PC-3 (cell line): Measurements from ENCODE around the gene CLDN9.

Source experiments
- EZH2 ChIP-seq: fragments of 300-600 bp; sonication (generic); IDR thresholded peaks from one replicate; pipeline ENCODE4 v1.6.1; 2017; ENCODE audit warnings: antibody characterized with exemption, mild to moderate bottlenecking, low read length; ENCODE audit not compliant: unreplicated experiment
- TF ChIP-seq, protein P1 (sequence below): fragments of 300-600 bp; sonication (generic); conservative IDR thresholded peaks from 2 replicates; pipeline ENCODE4 v1.5.1; 2017; ENCODE audit warnings: antibody characterized with exemption, low read depth, mild to moderate bottlenecking, low read length

DNA sequence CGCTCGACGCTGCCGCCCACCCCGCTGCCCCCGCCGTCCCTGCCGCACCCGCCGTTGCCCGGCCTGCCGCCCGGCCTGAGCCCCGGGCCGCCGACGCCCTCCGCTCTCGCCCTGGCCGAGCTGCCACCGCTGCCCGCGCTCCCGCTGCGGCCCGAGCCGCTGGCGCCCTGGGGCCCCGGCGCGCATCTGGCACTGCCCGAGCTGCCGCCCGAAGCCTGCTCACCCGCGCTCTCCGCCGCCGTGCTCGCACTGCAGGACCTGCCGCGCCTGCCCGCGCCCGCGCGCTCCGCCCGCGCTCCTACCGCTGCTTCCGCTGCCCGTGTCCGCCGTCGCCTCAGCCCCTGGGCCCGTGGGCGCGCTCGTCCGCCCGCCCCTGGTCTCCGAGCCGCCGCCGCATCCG, 8.4 kb upstream of the CLDN9 start:
- TF ChIP-seq, protein P1, sequence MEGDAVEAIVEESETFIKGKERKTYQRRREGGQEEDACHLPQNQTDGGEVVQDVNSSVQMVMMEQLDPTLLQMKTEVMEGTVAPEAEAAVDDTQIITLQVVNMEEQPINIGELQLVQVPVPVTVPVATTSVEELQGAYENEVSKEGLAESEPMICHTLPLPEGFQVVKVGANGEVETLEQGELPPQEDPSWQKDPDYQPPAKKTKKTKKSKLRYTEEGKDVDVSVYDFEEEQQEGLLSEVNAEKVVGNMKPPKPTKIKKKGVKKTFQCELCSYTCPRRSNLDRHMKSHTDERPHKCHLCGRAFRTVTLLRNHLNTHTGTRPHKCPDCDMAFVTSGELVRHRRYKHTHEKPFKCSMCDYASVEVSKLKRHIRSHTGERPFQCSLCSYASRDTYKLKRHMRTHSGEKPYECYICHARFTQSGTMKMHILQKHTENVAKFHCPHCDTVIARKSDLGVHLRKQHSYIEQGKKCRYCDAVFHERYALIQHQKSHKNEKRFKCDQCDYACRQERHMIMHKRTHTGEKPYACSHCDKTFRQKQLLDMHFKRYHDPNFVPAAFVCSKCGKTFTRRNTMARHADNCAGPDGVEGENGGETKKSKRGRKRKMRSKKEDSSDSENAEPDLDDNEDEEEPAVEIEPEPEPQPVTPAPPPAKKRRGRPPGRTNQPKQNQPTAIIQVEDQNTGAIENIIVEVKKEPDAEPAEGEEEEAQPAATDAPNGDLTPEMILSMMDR = no peak
- no peak for TF ChIP-seq EZH2
